ENCODE data around the gene CHL1.
A peak's percentile ranks its signal among the peaks of the same experiment; 100 is the strongest.

The CHL1 gene

GRCh38 chr3:396293-396692, 199.7 kb downstream of the CHL1 start:
- no peak for TF ChIP-seq CTCF (IDR thresholded peaks at IDR 0.05; ENCODE audit: low read depth, low read length)

GRCh38 chr3:399647-400046, 203.1 kb downstream of the CHL1 start:
- no peak for DNase-seq (ENCODE audit: extremely low read depth, low read depth)
- TF ChIP-seq CTCF (IDR thresholded peaks at IDR 0.05; ENCODE audit: low read depth, low read length), result no peak

More at GRCh38 chr3:396293-396692, 199.7 kb downstream of the CHL1 start:
- DNase-seq (ENCODE audit: extremely low read depth, low read depth), result peak; percentile 5

GRCh38 chr3:403826-404225, 207.3 kb downstream of the CHL1 start:
- TF ChIP-seq CTCF (IDR thresholded peaks at IDR 0.05; ENCODE audit: low read depth, low read length), result no peak

GRCh38 chr3:409011-409410, 212.4 kb downstream of the CHL1 start:
- DNase-seq (ENCODE audit: extremely low read depth, low read depth), result no peak
- TF ChIP-seq CTCF (IDR thresholded peaks at IDR 0.05; ENCODE audit: low read depth, low read length), result no peak

More at GRCh38 chr3:403826-404225, 207.3 kb downstream of the CHL1 start:
- no peak for DNase-seq (ENCODE audit: extremely low read depth, low read depth)

- no peak for DNase-seq (ENCODE audit: extremely low read depth, low read depth)
- no peak for TF ChIP-seq CTCF (IDR thresholded peaks at IDR 0.05; ENCODE audit: low read depth, low read length)
Observed at GRCh38 chr3:411226-411625, 214.7 kb downstream of the CHL1 start.

- DNase-seq (ENCODE audit: extremely low read depth, low read depth), result no peak
- peak; percentile 8 for TF ChIP-seq CTCF (IDR thresholded peaks at IDR 0.05; ENCODE audit: low read depth, low read length)
Observed at GRCh38 chr3:414063-414462, 217.5 kb downstream of the CHL1 start.

GRCh38 chr3:418239-418929, 221.8 kb downstream of the CHL1 start:
- DNase-seq (ENCODE audit: extremely low read depth, low read depth), result no peak
- TF ChIP-seq CTCF (IDR thresholded peaks at IDR 0.05; ENCODE audit: low read depth, low read length), result no peak

Measured in AG09319 (cell line).